Measurements from ENCODE around the gene APRT.

The APRT gene

GRCh38 chr16:88811769-88812512 is at the start of gene APRT:
Gene APRT, minus strand, starts transcription at chr16:88811928. Its CDS starts 29 bp downstream, at chr16:88811899.
- DNase-seq (ENCODE audit: low read depth in 2 of 2) = peak; percentile 94 to 99

DNA sequence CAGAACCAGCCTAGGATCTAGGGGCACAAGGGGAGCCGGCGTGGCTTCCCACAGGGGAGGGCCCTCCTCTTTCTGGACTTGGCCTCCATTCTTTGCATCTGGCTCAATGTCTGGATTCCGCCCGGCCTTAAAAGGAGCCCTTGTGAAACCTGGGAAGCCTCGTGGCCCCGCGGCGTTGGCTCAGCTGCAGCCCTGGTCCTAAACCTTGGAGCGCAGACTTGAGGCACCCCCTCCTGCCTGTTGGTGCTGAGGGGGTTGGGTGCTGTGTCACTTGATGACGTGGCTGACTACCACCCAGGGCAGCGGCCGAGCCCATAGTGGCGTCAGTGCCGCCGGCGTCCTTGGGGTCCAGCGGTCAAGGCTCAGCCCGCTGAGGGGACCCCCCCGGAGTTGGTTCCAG is 49.6 kb upstream of the APRT start:
- no peak for DNase-seq (ENCODE audit: low read depth in 2 of 2)

DNA sequence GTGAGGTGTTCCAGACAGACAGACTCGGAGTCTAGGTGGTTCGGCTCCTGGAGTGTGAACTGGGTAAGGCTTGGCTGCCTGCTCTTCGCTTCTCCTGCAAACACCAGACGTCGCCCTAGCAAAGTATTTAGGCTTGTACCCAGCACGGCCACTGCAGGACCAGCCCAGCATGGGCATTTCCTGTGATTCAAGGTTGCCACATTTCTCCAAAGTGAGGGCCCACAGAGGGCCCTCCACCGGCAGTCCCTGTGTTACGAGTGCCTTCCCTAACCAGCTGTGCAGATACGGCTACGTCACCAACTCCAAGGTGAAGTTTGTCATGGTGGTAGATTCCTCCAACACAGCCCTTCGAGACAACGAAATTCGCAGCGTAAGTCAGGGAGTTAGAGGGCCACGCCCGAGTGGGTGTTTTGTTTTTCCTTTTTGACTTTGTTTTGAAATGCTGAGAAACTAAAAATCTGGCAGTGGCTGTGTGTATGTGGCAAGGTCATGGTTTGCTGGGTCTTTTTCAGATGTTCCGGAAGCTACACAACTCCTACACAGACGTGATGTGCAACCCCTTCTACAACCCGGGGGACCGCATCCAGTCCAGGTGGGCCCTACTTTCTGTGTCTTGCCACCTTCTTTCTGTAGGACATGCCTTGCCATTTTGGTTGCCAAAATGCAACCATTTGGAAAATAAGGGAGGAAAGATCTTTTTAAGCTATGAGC is 47.8 kb upstream of the APRT start:
- DNase-seq (ENCODE audit: low read depth in 2 of 2) = no peak

DNA sequence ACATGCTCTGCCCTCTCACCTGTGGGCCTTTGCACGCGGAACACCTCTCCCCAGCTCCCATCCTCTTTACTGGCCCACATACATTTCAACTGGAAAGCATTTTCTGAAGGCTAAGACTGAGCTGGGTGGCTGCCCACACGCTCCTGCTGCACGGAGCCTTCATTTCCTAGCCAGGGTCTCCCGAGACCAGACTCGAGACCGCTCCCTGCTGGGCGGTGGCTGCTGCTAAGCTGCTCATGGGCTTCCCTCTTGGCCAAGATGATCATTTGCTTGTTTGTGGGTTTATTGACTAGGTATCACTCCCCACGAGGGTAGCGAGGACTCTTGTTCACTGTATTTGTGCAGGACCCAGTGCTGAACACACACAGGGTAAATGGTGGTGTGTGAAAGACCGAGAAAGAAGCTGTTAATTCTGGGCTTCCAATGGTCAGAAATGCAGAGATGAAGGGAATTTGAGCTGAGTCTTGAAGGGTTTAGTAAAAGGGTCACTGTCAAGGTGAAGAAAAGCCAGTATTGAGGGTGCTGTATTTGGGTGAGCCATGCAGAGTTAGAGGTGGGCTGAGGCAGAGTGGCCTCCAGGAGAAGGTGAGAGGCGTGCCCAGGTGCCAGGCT is 46.1 kb upstream of the APRT start:
- peak; percentile 66 to 69 for DNase-seq (ENCODE audit: low read depth in 2 of 2)

DNA sequence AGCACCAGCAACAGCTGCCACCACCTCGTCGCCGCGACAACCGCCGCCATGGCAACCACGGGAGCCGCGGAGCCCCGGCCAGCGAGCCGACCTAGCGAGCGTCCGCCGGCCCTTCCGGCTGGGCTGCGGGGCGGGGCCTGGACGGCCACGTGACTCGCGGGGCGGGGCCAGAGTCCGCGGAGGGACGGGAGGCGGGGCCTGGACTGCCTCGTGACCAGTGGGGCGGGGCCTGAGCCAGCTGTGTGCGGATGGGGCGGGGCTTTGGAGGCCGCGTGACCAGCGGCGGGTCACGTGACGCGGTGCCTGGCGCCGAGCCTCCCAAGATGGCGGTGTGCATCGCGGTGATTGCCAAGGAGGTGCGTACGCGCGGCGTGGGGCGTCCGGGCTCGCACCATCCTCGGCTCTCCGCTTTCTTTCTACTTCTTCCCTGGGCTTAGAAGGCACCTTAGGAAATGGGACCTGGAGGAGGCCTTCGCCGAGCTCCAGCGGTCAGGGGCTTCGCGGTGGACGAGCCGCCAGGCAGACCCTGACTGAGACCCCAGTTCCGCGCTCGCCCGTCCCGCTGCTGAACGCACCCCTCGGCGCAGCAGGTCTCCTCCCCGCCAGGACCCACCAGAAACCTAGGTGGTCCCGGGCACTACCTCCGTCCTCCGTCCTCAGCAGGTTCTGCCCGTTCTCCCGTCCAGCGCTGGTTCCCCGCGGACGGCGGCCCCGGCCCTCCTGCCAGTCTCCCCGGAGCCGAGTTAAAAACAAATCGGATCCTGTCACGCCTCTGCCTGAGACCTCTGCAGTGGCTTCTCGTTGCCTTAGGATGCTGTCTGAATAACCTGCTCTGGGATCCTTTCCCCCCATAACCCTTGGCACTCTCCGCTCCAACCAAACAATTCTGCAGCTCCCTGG is 45.4 kb upstream of the APRT start, which contains the start of the genes GALNS and TRAPPC2L:
Gene GALNS, minus strand, starts transcription at position 120 of the 900 bp plus-strand sequence. Its CDS starts 70 bp downstream, at position 50.
Gene TRAPPC2L, plus strand, starts transcription at position 300 of the 900 bp plus-strand sequence. Its CDS starts 24 bp downstream, at position 324.
- DNase-seq (ENCODE audit: low read depth in 2 of 2) = peak; percentile 98 to 100

- no peak for DNase-seq (ENCODE audit: low read depth in 2 of 2)
Measured at GRCh38 chr16:88856122-88856827, 44.5 kb upstream of the APRT start.

DNA sequence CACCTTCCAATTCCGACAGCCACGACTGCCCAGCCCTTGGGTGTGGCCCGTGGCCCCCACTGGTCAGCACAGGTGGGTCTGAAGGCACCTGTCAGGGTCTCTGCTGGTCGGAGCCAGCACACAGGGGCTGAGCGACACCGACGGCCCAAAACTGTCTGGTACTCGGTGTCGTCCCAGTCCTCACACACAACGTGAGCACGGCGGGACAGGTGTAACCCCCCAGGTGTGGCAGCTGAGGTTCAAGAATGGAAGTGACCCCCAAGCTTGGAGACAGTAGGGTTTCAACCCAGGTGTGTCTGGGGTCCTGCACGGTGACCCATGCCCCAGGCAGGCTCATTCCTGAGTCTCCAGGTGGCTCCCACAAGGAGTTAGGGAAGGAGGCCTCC is 44.0 kb upstream of the APRT start:
- no peak for DNase-seq (ENCODE audit: low read depth in 2 of 2)

DNA sequence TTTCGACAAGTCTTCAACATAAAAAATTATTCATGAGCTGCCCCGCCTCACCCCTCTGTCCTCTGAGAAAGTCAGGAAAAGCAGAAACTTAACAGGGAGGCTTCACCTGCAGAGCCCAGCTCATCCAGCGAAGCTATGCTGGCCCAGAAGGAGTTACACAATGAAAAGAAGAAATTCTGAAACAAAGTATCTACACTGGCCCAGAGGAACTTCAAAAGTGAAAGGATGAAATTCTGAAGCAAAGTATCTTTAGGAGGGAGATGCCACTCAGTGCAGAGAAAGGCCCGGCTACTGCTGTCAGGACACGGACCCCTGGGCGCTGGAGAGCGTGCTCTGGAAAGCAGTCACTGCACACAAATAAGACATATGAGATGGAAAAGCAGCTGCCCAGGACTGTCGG is 43.4 kb upstream of the APRT start:
- DNase-seq (ENCODE audit: low read depth in 2 of 2) = no peak

GRCh38 chr16:88854306-88855111 is 42.8 kb upstream of the APRT start:
- DNase-seq (ENCODE audit: low read depth in 2 of 2) = no peak

GRCh38 chr16:88853325-88853941 is 41.7 kb upstream of the APRT start:
- no peak for DNase-seq (ENCODE audit: low read depth in 2 of 2)

- no peak for DNase-seq (ENCODE audit: low read depth in 2 of 2)
Measured at GRCh38 chr16:88851616-88852015, 39.9 kb upstream of the APRT start.

DNA sequence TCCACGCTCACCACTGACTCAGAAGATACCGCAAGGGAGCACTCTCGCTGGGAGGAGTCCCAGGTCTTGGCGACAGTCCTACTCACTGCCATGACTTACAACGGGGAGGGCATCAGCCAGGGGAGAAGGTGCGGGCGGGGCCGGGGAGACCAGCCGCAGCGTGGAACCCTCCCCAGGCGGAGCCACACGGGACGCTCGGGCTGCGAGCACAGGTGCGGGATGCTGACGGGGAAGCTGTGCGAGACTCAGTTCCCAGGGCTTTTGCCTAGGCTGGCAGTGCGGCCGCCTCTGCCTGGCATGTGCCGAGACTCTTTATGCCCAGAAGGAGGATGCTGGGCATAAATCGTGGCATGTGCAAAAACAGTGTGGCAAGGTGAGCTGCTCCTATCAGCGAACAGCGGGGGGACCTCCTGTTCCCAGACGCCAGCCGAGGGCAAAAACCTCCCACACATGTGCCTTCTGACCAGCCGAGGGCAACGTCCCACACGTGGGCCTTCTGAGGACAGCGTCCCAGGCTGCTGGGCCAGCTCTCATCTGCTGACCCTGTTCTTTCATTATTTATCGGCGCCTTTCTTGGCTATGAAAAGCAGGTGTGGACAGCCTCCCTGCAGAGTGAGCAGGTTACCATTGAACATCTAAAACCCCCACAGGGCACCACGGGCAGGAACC is 38.9 kb upstream of the APRT start:
- DNase-seq (ENCODE audit: low read depth in 2 of 2) = no peak

GRCh38 chr16:88848557-88848956 is 36.8 kb upstream of the APRT start:
- DNase-seq (ENCODE audit: low read depth in 2 of 2) = no peak

DNA sequence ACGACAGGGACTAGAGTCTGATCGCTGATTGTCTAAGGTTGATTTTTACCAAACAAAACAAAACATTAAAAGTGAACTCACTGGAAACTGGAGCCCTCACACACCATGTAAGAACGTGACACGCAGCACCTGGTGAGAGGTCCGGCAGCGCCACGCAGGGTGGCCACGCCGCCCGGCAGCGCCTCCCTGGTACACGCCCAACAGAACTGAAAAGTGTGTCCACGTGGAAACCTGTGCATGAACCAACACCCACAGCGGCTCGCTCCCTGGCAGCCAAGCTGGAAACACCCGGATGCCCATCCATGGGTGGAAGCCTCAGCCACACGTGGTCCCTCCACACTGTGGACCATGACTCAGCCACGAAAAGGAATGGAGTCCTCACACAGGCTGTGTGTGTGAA is 35.9 kb upstream of the APRT start:
- no peak for DNase-seq (ENCODE audit: low read depth in 2 of 2)

DNA sequence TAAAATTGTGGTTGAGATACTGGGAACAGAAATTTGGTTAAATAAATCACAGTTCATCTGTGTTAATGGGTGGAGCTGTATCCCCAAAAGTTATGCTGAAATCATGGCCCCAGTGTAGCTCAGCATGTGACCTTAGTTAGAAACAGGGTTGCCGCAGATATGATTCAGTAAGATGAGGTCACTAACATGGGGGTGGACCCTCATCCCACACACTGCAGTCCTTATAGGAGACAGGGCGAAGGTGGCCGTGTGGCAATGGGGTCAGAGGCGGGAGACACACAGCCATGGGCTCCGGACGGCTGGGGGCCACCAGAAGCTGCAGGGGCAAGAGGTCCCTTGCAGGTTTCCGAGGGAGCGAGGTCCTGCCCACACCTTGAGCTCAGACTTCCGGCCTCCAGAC is 34.4 kb upstream of the APRT start:
- no peak for DNase-seq (ENCODE audit: low read depth in 2 of 2)

GRCh38 chr16:88844419-88845036 is 32.8 kb upstream of the APRT start:
- no peak for DNase-seq (ENCODE audit: low read depth in 2 of 2)

DNA sequence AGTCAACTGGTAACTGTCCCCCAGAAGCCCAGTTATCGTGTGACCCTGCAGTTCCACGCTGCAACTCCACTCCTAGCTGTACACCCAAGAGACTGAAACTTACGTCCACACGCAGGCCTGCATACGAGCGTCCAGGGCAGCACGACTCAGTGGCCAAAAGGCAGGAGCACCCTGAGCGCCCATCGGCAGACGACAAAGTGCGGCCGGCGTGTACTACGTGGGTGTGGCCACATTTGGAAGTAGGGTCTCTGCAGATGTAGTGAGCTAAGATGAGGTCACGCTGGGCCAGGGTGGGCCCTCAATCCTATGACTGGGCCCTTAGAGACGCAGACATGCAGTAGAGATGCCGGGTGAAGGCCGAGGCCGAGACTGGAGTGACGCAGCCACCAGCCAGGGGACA is 31.5 kb upstream of the APRT start:
- DNase-seq (ENCODE audit: low read depth in 2 of 2) = no peak

DNA sequence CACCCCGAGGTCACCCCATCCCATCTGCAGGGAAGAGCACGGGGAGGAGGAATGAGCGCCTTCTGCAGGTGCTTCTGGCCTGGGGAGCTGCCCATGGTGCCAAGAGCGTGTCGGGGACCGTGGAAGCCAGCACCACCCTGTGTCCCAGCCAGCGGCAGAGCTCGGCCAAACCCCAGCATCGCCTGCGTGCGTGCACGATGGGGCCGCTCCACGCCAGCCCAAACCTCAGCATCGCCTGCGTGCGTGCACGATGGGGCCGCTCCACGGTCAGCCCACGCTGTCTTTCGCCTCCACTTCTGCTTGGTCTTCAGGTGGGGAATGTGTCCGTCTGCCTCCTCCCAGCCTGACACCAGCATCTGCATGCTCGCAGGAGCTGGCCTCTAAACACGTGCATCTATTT is 31.1 kb upstream of the APRT start:
- no peak for DNase-seq (ENCODE audit: low read depth in 2 of 2)

DNA sequence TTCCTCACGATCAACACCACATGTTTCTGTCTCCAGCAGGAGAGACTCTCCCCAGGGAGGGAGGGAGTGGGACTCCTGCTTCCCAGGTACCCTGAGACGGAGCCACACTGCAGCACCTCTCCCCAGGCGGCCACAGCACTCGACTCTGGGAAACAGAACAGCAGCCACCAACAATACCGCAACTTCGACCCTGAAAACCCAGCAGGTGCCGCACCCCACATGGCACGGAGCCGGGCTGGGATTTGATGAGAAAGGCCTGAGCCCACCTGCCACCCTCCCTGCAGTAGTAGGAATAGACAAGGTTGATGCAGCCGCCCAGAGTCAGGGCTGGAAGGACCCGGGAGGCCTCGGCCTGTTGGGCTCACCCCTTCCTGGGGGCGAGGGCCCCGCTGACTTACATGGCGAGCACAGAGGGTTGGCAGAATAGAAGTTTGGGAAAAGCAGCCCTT is 30.6 kb upstream of the APRT start:
- no peak for DNase-seq (ENCODE audit: low read depth in 2 of 2)

All from stimulated activated CD4-positive, alpha-beta T cell treated with anti-CD3 and anti-CD28 coated beads, Interleukin-4, amount 100 ng/mL, for 48 hours (primary cell).